Effector CD8-positive, alpha-beta T cell (primary cell): Measurements from ENCODE around the gene DCC.

Experiments
- DNase-seq: peaks from one replicate; lab custom pipeline; 2025; lab: John Stamatoyannopoulos, UW

The DCC gene

GRCh38 chr18:52427521-52428175 is 87.7 kb downstream of the DCC start:
- no peak for DNase-seq

GRCh38 chr18:52431683-52432082 is 91.7 kb downstream of the DCC start:
- DNase-seq, result no peak

GRCh38 chr18:52433797-52434196 is 93.8 kb downstream of the DCC start:
- DNase-seq, result no peak

- no peak for DNase-seq
Measured at GRCh38 chr18:52435301-52435700, 95.3 kb downstream of the DCC start.

GRCh38 chr18:52437161-52437560 is 97.2 kb downstream of the DCC start:
- DNase-seq, result no peak

GRCh38 chr18:52439457-52439856 is 99.5 kb downstream of the DCC start:
- no peak for DNase-seq

- DNase-seq, result no peak
Measured at GRCh38 chr18:52441794-52442193, 101.8 kb downstream of the DCC start.

GRCh38 chr18:52442686-52443085 is 102.7 kb downstream of the DCC start:
- no peak for DNase-seq

GRCh38 chr18:52451256-52451655 is 111.3 kb downstream of the DCC start:
- DNase-seq, result no peak

- no peak for DNase-seq
Measured at GRCh38 chr18:52451851-52452250, 111.9 kb downstream of the DCC start.

- no peak for DNase-seq
Measured at GRCh38 chr18:52452427-52452826, 112.4 kb downstream of the DCC start.

- DNase-seq, result no peak
Measured at GRCh38 chr18:52459890-52460289, 119.9 kb downstream of the DCC start.

GRCh38 chr18:52462853-52463252 is 122.9 kb downstream of the DCC start:
- no peak for DNase-seq

- DNase-seq, result no peak
Measured at GRCh38 chr18:52465391-52465790, 125.4 kb downstream of the DCC start.

GRCh38 chr18:52468496-52468895 is 128.5 kb downstream of the DCC start:
- DNase-seq, result no peak

- DNase-seq, result no peak
Measured at GRCh38 chr18:52475325-52475724, 135.3 kb downstream of the DCC start.

GRCh38 chr18:52481116-52481515 is 141.1 kb downstream of the DCC start:
- DNase-seq, result no peak

GRCh38 chr18:52484977-52485376 is 145.0 kb downstream of the DCC start:
- no peak for DNase-seq

- no peak for DNase-seq
Measured at GRCh38 chr18:52486052-52486451, 146.1 kb downstream of the DCC start.

GRCh38 chr18:52489396-52490306 is 149.7 kb downstream of the DCC start:
- DNase-seq, result no peak

- no peak for DNase-seq
Measured at GRCh38 chr18:52496426-52496825, 156.4 kb downstream of the DCC start.

- no peak for DNase-seq
Measured at GRCh38 chr18:52499016-52499415, 159.0 kb downstream of the DCC start.

- DNase-seq, result no peak
Measured at GRCh38 chr18:52499644-52500043, 159.6 kb downstream of the DCC start.
